A673 (cell line): Measurements from ENCODE around the gene TMEM18. TPM values are rescaled to one million over a fixed set of nuclear protein-coding genes. Genes with fewer than 3 reads are reported as not detected.
A peak's percentile ranks its signal among the peaks of the same experiment; 100 is the strongest.

Experiments
- BruUV-seq: library from RNA; stranded (reverse); fragments of 400-500 nt; replicated peaks from 2 replicates; lab custom pipeline; 2021; lab: Mats Ljungman, UMichigan
- CTCF ChIA-PET: fragments of 300-600 bp; sonication (Branson Sonifier 250); formaldehyde crosslinking; loops from one replicate; lab custom pipeline; 2022; ENCODE audit warnings: antibody characterized with exemption; lab: Charles Lee
- POLR2A ChIA-PET: fragments of 300-600 bp; sonication (Branson Sonifier 250); formaldehyde crosslinking; loops from one replicate; lab custom pipeline; 2022; ENCODE audit warnings: antibody characterized with exemption; ENCODE audit not compliant: low non-redundant PET; lab: Charles Lee
- DNase-seq: peaks from one replicate; pipeline ENCODE4 v3.0.0-alpha.2; 2015; ENCODE audit warnings: low spot score
- H3K27ac ChIP-seq: fragments of 200-600 bp; sonication (generic); 2 replicates; pipeline ENCODE4 v1.5.1; 2016; ENCODE audit warnings: mixed run types, low read depth, mild to moderate bottlenecking, mixed read lengths, antibody characterized with exemption, low read length; ENCODE audit not compliant: poor library complexity, severe bottlenecking
- H3K27me3 ChIP-seq: fragments of 200-600 bp; sonication (generic); replicated peaks from 2 replicates; pipeline ENCODE4 v1.6.1; 2017; ENCODE audit warnings: mixed run types, low read depth, mild to moderate bottlenecking, mixed read lengths, antibody characterized with exemption, low read length; ENCODE audit not compliant: insufficient read depth, poor library complexity
- H3K36me3 ChIP-seq: fragments of 200-600 bp; sonication (generic); 2 replicates; pipeline ENCODE4 v1.6.1; 2016; ENCODE audit warnings: mixed run types, mild to moderate bottlenecking, mixed read lengths, antibody characterized with exemption, low read length; ENCODE audit not compliant: insufficient read depth, poor library complexity, severe bottlenecking
- H3K4me1 ChIP-seq: fragments of 200-600 bp; sonication (generic); 2 replicates; pipeline ENCODE4 v1.6.1; 2017; ENCODE audit warnings: mixed run types, mild to moderate bottlenecking, mixed read lengths, antibody characterized with exemption, low read length; ENCODE audit not compliant: insufficient read depth, poor library complexity, severe bottlenecking
- H3K4me3 ChIP-seq: fragments of 200-600 bp; sonication (generic); 2 replicates; pipeline ENCODE4 v1.5.1; 2016; ENCODE audit warnings: low read depth, mixed run types, mild to moderate bottlenecking, mixed read lengths, low read length; ENCODE audit not compliant: poor library complexity, severe bottlenecking
- H3K9me3 ChIP-seq: fragments of 200-600 bp; sonication (generic); 2 replicates; pipeline ENCODE4 v1.6.1; 2016; ENCODE audit warnings: mixed run types, low read depth, mild to moderate bottlenecking, mixed read lengths, antibody characterized with exemption, low read length; ENCODE audit not compliant: poor library complexity, severe bottlenecking
- CTCF ChIP-seq: fragments of 300-800, 200-600 bp; sonication (generic); conservative IDR thresholded peaks from 2 replicates; pipeline ENCODE4 v1.5.1; 2017; ENCODE audit warnings: low read depth, mild to moderate bottlenecking, antibody characterized with exemption, low read length, moderate library complexity, mixed read lengths
- EZH2 ChIP-seq: fragments of 200-600 bp; sonication (generic); IDR thresholded peaks from 2 replicates; pipeline ENCODE4 v1.6.1; 2017; ENCODE audit warnings: borderline replicate concordance, low read depth, mild to moderate bottlenecking, mixed read lengths, antibody characterized with exemption, low read length; ENCODE audit not compliant: poor library complexity, severe bottlenecking
- intact Hi-C: fragments of 100-400 bp; cut with micrococcal nuclease; formaldehyde crosslinking; loops from one replicate; pipeline ENCODE4 v1.10.0; 2022; ENCODE audit not compliant: unreplicated experiment
- total RNA-seq: library from RNA; stranded (reverse); gene quantifications from 2 replicates; pipeline ENCODE4 v1.2.3, GENCODE V29; 2021

TMEM18 gene
- total RNA-seq, 1 experiment from 2014 or later = 29.0 TPM

- Histone ChIP-seq H3K9me3 (no peaks in the 10 kb centered on the region), H3K27me3 (no peaks in the 10 kb centered on the region), H3K4me3 (no peak overlapping the region), H3K4me1 (peaks cover 8% of the 10 kb centered on the region), H3K27ac (peak overlapping the region; percentile 42), H3K36me3 (peaks cover 6% of the 10 kb centered on the region)
- no peak for DNase-seq
- BruUV-seq = no TSS peak
- ChIA-PET CTCF (no interaction called here), POLR2A (no interaction called here)
- intact Hi-C loops = no loop called here
- TF ChIP-seq EZH2 (no peak), CTCF (no peak)
Observed at GRCh38 chr2:674321-674985, 2.8 kb downstream of the TMEM18 start.

GRCh38 chr2:673615-674320 is 3.4 kb downstream of the TMEM18 start:
- no peaks in the 10 kb centered on the region for H3K9me3 ChIP-seq
- no peak for DNase-seq
- H3K4me1 ChIP-seq = peaks cover 8% of the 10 kb centered on the region
- ChIA-PET POLR2A (no interaction called here), CTCF (no interaction called here)
- no peaks in the 10 kb centered on the region for H3K27me3 ChIP-seq
- BruUV-seq = no TSS peak
- H3K4me3 ChIP-seq = no peak overlapping the region
- peak overlapping the region; percentile 42 for H3K27ac ChIP-seq
- intact Hi-C loops = no loop called here
- peaks cover 13% of the 10 kb centered on the region for H3K36me3 ChIP-seq
- no peak for TF ChIP-seq EZH2
- no peak for TF ChIP-seq CTCF

- POLR2A ChIA-PET = no interaction called here
- peaks cover 8% of the 10 kb centered on the region for H3K4me1 ChIP-seq
- intact Hi-C loops = no loop called here
- H3K4me3 ChIP-seq = no peak overlapping the region
- no peaks in the 10 kb centered on the region for H3K9me3 ChIP-seq
- CTCF ChIA-PET = no interaction called here
- TF ChIP-seq CTCF (no peak), EZH2 (no peak)
- no peak overlapping the region for H3K27ac ChIP-seq
- BruUV-seq = no TSS peak
- peaks cover 17% of the 10 kb centered on the region for H3K36me3 ChIP-seq
- no peaks in the 10 kb centered on the region for H3K27me3 ChIP-seq
- no peak for DNase-seq
Observed at GRCh38 chr2:673016-673415, 4.2 kb downstream of the TMEM18 start.
